COLO829 (cell line): ENCODE data around the gene PTPRD.

ENCODE experiments used
- DNase-seq: peaks from one replicate; pipeline ENCODE4 v3.0.0; 2012; ENCODE audit warnings: low spot score

The PTPRD gene

DNA sequence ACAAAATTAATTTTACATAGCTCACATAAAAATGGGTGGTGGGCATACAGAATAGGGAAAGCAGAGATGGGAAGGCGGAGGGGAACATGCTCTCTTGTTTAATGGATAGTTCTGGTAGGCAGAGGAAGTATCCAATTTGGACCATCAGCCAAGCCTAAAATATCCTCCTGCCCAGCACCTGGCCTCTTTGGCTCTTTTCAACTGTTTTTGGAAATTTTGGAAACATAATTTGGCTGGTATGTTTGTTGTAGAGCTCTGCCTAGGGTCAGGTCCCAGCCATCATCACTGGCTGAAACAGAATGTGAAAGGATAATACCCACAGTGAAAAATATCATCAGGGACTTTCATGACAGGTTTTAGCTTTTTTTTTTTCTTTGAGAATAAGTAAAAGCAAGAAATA is 2345.9 kb downstream of the PTPRD start:
- DNase-seq: no peak

DNA sequence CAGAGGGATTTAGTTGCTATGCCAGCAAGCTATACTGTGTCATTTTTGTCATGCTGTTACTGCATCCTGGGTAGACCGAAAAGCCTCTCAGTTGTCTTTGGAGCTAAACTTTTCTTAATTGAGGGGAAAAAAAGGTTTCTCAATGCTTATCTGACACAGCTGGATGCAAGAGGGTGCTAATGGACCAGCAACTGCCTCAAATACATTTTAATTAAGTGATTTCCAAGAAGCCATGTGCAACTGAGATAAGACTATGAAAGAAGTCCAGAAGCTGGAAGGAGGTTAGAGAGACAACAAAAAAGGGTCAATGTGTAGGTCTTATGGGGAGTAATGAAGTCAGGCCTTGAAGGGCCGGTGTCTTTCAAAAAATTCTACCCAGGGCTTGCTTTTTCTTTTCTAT is 2347.5 kb downstream of the PTPRD start:
- DNase-seq: no peak
